Activated CD8-positive, alpha-beta memory T cell treated with anti-CD3 and anti-CD28 coated beads, Interleukin-2, amount 10 ng/mL, durations not matched to agents 7 days and 5 days (primary cell): ENCODE measurements around the gene TRAIP. TPM values are rescaled to one million over a fixed set of nuclear protein-coding genes. Genes with fewer than 3 reads are reported as not detected.
"Not testable (repeated sequence)": the region's sequence is repeated elsewhere in the genome, so short reads cannot be mapped to it uniquely, and the experiment has no call there.

Experiments
- ATAC-seq: fragments of 150-1000 bp; cut with Tn5 transposase; one replicate; pipeline ENCODE4 v1.10.0; 2021; ENCODE audit warnings: moderate library complexity
- CTCF ChIA-PET: fragments of 350-600 bp; sonication (Branson Sonifier 250); formaldehyde crosslinking; loops from one replicate; lab custom pipeline; 2021; ENCODE audit warnings: antibody characterized with exemption; lab: Charles Lee
- DNase-seq: peaks from one replicate; pipeline ENCODE4 v3.0.0-alpha.2; 2020
- H3K27ac Mint-ChIP-seq: one replicate; pipeline ENCODE4 v1.8.0; 2021; ENCODE audit warnings: mild to moderate bottlenecking, mixed read lengths
- H3K27me3 Mint-ChIP-seq: one replicate; pipeline ENCODE4 v1.8.0; 2021; ENCODE audit warnings: mixed read lengths
- H3K36me3 Mint-ChIP-seq: one replicate; pipeline ENCODE4 v1.8.0; 2021; ENCODE audit warnings: mild to moderate bottlenecking, mixed read lengths
- H3K4me1 Mint-ChIP-seq: one replicate; pipeline ENCODE4 v1.8.0; 2021; ENCODE audit warnings: mixed read lengths
- H3K4me3 Mint-ChIP-seq: one replicate; pipeline ENCODE4 v1.8.0; 2021; ENCODE audit warnings: mild to moderate bottlenecking, moderate library complexity, mixed read lengths
- H3K9me3 Mint-ChIP-seq: one replicate; pipeline ENCODE4 v1.8.0; 2022; ENCODE audit warnings: low read depth, mixed read lengths
- total RNA-seq, 2 experiments: library from RNA; stranded (reverse); gene quantifications; one replicate each; pipeline ENCODE4 v1.2.3, GENCODE V29; 2021

Gene TRAIP, protein sequence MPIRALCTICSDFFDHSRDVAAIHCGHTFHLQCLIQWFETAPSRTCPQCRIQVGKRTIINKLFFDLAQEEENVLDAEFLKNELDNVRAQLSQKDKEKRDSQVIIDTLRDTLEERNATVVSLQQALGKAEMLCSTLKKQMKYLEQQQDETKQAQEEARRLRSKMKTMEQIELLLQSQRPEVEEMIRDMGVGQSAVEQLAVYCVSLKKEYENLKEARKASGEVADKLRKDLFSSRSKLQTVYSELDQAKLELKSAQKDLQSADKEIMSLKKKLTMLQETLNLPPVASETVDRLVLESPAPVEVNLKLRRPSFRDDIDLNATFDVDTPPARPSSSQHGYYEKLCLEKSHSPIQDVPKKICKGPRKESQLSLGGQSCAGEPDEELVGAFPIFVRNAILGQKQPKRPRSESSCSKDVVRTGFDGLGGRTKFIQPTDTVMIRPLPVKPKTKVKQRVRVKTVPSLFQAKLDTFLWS
- total RNA-seq = 10 to 100 TPM; 27.3 to 32.0 TPM

DNA sequence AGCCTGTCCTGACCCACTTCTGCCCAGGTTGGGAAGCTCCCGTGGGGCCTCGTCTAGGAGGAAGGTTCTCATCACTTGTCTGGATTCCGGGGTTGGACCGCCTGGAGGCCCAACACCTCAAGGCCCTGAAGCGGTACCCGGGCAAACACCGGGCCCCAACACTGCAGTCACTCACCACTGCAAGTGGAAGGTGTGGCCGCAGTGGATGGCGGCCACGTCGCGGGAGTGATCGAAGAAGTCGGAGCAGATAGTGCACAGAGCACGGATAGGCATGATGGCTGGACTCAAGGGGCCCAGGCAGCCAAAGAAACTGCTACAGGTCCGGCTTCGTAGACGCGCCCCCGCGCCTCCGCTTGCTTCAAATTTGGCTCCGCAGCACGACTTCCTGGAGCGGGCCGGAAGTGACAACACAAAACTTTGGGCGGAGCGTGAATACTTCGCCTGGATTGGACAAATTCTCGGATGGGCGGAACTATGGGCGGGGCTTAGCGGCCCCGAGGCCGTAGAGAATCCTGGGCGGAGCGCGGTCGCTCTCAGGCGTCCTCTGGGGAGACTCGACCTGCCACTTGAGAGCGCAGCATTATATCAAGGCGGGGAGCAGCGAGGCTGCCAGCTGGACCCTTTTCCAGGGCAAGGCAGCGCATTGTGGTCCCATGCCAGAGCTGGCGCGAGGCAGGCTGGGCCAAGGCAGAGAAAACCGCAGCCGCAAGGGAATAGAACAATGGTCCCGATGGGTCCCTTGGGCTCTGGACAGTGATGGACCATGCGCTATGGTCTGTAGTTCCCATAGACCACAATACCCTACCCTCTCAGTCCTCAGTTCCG, at the start of gene TRAIP:
TRAIP (minus strand) TSS at position 384 of the 825 bp plus-strand sequence; CDS start at position 273, 111 bp downstream.
- H3K9me3 Mint-ChIP-seq = no peaks in the 10 kb centered on the region
- DNase-seq (peak; percentile 96), ATAC-seq (peak; percentile 98)
- no peaks in the 10 kb centered on the region for H3K27me3 Mint-ChIP-seq
- peaks cover 22% of the 10 kb centered on the region for H3K4me1 Mint-ChIP-seq
- H3K36me3 Mint-ChIP-seq = peaks cover 4% of the 10 kb centered on the region
- CTCF ChIA-PET = interaction anchor here (1.2 to 4.9 kb wide), 3 partner anchors 17 to 54 kb away, joined by 4 to 25 read pairs (median 14); partner anchors contain the start of gene INKA1
- H3K4me3 Mint-ChIP-seq = peak within 1 kb of the TSS; percentile 97
- peak within 1 kb of the TSS; percentile 92 for H3K27ac Mint-ChIP-seq

DNA sequence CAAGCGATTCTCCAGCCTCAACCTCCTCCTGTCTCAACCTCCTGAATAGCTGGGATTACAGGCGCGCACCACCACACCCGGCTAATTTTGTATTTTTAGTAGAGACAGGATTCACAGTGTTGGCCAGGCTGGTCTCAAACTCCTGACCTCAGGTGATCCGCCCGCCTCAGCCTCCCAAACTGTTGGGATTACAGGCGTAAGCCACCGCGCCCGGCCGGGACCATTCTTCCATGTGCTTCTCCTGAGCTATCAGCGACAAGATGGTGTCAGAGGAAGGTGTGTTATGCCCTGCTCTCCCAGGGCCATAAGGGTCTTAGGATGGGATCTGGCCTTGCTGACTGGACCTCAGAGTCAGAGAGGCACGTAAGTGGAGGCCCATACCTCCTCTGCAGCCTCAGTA, 48.1 kb upstream of the TRAIP start:
- CTCF ChIA-PET = interaction anchor here (0.9 to 4.0 kb wide), 5 partner anchors 9 to 350 kb away, joined by 3 to 25 read pairs (median 3); partner anchors contain the start of genes BSN and INKA1
- H3K36me3 Mint-ChIP-seq, H3K9me3 Mint-ChIP-seq, H3K27me3 Mint-ChIP-seq, DNase-seq, ATAC-seq: not testable (repeated sequence)
- Mint-ChIP-seq H3K4me3 (peak overlapping the region; percentile 96), H3K4me1 (peaks cover 35% of the 10 kb centered on the region), H3K27ac (peak overlapping the region; percentile 93)

DNA sequence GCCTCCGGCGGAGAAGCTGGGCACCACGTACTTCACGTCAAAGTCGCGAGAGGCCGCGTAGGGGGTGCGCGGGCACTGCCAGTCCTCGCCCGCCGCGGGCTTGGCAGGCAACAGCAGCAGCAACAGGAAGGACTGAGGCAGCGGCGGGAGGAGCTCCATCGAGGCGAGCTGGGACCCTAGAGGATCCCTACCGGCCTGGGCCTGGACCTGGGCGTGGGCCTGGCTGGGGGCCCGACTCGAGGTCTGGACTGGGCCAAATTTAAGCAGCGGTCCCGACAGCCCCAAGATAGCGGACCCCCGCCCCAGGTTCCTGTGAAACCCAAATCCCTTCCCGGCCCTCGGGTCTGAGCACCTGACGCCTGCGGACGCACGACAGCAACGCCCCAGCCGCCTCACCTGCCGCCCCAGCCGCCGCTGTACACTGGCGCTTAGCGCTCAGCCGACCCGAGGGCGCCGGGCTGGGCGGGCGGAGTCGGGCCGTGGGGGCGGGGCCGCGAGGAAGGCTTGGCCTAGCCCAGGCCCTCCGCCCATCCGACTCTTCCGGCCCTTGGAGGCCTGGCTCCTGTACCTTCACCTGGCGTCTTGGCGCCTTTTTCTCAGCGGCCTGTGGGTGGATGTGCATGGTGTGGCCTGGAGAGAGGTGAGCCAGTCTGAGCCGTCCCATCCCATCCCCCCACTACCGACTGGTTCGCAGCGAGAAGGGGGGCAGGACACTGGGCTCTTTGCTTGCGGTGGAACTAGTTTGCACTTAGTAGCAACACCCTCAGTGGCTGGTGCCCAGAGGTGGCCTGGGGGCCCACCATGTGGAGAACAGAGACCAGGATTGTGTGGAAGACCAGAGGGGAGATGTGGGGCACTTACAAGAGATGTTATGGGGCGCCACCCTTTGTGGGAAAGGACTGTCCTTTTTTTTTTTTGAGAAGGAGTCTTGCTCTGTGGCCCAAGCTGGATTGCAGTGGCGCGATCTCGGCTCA, 47.4 kb upstream of the TRAIP start, which contains the start of gene MST1R:
MST1R (minus strand) TSS at position 423 of the 974 bp plus-strand sequence; CDS start at position 159, 264 bp downstream.
- no peaks in the 10 kb centered on the region for H3K27me3 Mint-ChIP-seq
- peak within 1 kb of the TSS; percentile 93 for H3K27ac Mint-ChIP-seq
- H3K4me1 Mint-ChIP-seq = peaks cover 35% of the 10 kb centered on the region
- H3K9me3 Mint-ChIP-seq = no peaks in the 10 kb centered on the region
- CTCF ChIA-PET = interaction anchor here (0.7 to 0.9 kb wide), 3 partner anchors 9 to 101 kb away, joined by 3 to 4 read pairs (median 3); partner anchors contain the start of gene INKA1
- ATAC-seq (peak; percentile 99), DNase-seq (peak; percentile 92)
- peak within 1 kb of the TSS; percentile 96 for H3K4me3 Mint-ChIP-seq
- H3K36me3 Mint-ChIP-seq = peaks cover 2% of the 10 kb centered on the region

DNA sequence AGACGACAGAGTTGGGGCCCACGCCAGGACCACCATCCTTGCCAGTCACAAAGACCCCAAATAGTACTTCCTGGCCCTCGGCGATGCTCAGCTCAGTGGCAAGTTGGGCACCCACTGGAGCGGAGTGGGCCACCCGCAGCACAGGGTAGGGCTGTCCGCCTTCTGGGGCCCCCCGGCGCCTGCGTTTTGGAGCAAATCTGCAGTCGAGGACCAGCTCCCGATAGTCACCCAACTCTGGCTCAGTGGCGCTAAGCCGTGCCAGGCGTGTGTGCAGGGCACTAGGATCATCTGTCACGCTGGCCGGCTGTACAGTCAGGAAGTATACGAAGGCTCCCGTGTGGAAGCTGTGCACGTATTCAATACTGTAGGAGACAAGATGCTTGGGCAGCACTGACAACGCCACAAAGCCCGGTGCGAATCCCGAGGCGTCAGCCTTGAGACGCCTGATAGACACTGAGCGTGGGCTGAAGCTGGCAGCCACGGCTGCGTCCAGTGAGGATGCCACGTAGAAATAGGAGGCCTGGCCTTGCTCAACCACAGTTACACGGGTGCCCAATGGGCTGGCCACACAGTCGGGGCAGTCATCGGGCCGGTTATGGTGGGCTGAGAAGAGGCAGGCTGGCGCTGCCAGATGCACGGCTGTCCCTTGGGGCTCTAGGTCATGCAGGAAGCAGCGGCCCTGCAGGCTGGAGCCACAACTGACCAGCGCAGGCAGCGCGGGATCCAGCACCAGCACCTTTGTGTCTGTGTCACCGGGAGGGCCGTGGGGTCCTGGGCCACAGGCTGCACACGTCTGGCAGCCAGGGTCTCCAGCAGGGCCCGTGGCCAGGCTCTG, 46.4 kb upstream of the TRAIP start:
- no peak for DNase-seq
- H3K4me3 Mint-ChIP-seq = peak overlapping the region; percentile 9
- no peaks in the 10 kb centered on the region for H3K9me3 Mint-ChIP-seq
- no peak for ATAC-seq
- H3K36me3 Mint-ChIP-seq = peaks cover 2% of the 10 kb centered on the region
- CTCF ChIA-PET = interaction anchor here (0.6 to 3.0 kb wide), 4 partner anchors 38 to 291 kb away, joined by 3 to 13 read pairs (median 6); partner anchors contain the start of gene INKA1
- no peak overlapping the region for H3K27ac Mint-ChIP-seq
- peaks cover 35% of the 10 kb centered on the region for H3K4me1 Mint-ChIP-seq
- no peaks in the 10 kb centered on the region for H3K27me3 Mint-ChIP-seq

DNA sequence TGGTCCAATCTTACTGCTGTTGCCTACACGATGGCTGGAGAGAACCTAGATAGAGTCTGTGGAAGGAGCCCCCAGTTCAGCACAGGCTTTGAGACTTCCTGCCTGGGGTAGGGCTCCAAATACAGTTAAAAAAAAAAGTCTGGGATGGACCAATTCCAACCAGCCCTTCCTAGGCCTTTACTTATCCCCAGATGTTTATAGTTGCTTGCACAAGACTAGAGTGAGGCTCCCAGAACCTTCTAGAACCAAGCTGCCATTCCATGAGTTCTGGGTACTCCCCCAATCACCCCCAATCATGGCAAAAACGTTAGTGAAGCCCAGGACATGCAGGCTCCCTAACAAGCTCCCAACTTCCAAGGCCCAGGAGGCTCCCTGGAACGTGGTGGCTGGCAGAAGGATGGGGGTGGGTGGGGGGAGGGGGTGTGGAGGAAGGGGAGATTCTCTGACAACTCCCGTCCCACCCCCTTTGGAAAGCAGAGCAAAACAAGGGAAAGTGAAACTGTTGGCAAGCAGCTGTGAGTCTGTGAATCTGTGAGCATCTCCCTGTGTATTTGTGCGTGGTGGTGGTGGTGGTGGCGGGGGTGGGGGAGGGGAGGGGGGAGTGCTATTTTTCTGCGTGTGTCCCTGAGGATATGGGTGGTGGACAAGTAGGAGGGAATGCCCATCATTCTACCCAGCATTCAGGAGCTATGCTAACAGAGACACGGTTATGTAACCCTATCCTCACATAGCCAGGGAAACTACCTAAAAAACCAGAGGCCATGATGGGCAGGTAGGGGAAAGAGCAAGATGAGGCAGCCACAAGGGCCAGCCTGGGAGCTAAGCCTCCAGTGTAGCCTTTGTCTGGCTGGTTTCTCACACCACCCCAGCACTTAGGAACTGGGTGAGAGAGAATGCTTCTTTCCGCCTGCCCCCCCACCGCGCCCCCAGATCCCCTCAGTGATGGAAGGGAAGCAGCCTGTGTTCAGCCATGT, 45.3 kb upstream of the TRAIP start:
- DNase-seq = no peak
- Mint-ChIP-seq H3K27me3 (no peaks in the 10 kb centered on the region), H3K4me1 (peaks cover 31% of the 10 kb centered on the region), H3K36me3 (peaks cover 2% of the 10 kb centered on the region), H3K27ac (no peak overlapping the region), H3K9me3 (no peaks in the 10 kb centered on the region), H3K4me3 (no peak overlapping the region)
- CTCF ChIA-PET = interaction anchor here (0.6 to 3.0 kb wide), 5 partner anchors 37 to 292 kb away, joined by 3 to 13 read pairs (median 4); partner anchors contain the start of gene INKA1
- no peak for ATAC-seq

DNA sequence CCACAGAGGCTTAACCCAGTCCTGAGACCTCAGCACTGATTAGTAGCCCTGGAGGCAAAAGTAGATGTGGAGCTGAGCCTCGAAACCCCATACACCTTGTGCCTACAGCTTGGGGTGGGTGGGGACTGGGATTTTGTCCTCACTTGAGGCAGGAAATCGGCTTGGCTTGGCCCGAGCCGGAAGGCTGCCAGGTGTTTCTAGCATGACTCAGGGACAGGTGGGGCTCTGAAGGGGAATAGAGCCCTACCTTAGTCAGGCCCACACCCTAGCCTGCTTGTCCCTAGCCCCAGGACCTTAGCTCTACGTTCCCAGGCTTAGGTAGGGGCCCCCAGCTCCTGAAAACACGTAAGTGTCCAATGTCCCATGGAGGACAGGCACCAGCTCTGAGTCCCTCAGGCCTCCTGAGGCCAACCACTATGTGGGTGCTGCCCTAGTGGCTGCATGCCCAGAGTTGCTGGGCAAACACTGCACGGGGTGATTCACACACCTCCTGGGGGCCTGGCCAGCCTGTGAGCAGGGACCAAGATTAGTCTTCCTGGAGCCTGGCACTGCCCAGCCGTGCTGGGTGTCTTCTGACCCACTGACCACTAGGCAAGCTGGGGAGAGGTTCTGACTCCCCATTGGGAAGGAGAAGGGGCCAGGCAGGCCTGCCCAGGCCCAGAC, 44.3 kb upstream of the TRAIP start:
- no peak for ATAC-seq
- Mint-ChIP-seq H3K4me3 (no peak overlapping the region), H3K4me1 (peaks cover 21% of the 10 kb centered on the region), H3K27me3 (no peaks in the 10 kb centered on the region), H3K9me3 (no peaks in the 10 kb centered on the region), H3K27ac (no peak overlapping the region), H3K36me3 (peaks cover 2% of the 10 kb centered on the region)
- CTCF ChIA-PET = interaction anchor here (1.0 to 3.0 kb wide), 5 partner anchors 23 to 176 kb away, joined by 3 to 13 read pairs (median 5); partner anchors contain the start of gene INKA1
- no peak for DNase-seq

DNA sequence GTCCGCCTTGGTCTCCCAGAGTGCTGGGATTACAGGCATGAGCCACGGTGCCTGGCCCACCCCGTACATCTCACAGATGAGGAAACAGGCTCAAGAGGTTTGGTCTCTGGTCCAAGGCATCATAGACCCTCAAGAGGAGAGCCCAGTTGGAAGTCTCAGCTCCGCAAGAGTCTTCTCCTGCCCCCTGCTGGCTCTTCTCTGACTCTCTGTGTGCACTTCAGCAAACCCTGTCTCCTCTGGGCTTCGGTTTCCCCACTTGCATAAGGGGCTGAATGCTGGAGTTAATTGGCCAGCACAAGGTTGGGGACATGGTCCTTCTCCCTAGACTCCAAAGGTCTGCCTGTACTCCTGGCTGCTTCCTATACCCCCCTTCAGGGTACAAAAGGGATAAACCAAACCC, 43.5 kb upstream of the TRAIP start:
- CTCF ChIA-PET = interaction anchor here (0.6 to 3.0 kb wide), 4 partner anchors 22 to 1910 kb away, joined by 4 to 13 read pairs (median 5); partner anchors contain the start of gene INKA1
- Mint-ChIP-seq H3K27me3 (no peaks in the 10 kb centered on the region), H3K9me3 (no peaks in the 10 kb centered on the region), H3K36me3 (peaks cover 2% of the 10 kb centered on the region), H3K4me3 (no peak overlapping the region), H3K4me1 (peaks cover 15% of the 10 kb centered on the region), H3K27ac (no peak overlapping the region)
- ATAC-seq = no peak
- no peak for DNase-seq

DNA sequence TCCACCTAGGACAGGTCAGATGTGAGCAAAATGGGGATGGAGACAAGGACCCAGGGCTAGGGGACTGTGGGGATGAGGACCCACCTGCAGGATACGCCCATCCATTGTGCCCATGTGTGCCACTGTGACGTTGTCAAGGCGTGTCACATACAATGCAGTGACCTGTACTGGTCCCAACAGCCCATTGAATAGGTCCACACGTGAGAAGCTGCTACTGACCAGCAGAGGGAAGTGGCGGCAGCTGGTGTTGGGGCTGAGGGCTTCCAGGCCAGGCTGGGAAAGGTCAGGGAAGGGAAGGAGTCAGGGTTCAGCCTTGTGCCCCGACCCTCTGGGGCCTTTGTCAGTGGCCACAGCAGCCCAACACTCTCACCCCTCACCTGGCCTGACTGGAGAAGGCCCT, 42.6 kb upstream of the TRAIP start:
- Mint-ChIP-seq H3K36me3 (peaks cover 1% of the 10 kb centered on the region), H3K27me3 (no peaks in the 10 kb centered on the region), H3K4me3 (no peak overlapping the region), H3K9me3 (no peaks in the 10 kb centered on the region), H3K27ac (no peak overlapping the region), H3K4me1 (peaks cover 8% of the 10 kb centered on the region)
- ATAC-seq = no peak
- CTCF ChIA-PET = no interaction called here
- DNase-seq = no peak

DNA sequence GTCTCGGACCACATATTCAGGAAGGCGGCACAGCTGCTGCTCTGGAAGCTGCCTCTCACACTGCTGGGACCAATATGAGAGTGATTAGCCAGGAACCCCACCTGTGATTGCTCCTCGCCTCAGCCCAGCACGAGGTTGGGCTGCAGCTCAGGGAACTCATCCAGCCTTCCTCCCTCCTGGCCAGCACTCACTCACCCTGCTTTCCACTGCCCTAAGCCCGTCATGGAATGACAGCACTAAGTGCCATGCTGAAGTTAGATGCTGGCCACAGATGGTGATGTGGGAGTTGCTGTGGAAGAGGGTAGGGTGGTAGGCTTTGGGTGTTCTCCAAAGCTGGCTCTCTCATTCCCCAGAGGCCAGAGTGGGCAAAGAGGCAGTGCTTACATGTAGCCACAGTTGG, 40.0 kb upstream of the TRAIP start:
- Mint-ChIP-seq H3K36me3 (no peaks in the 10 kb centered on the region), H3K4me3 (no peak overlapping the region), H3K27ac (no peak overlapping the region), H3K27me3 (no peaks in the 10 kb centered on the region), H3K4me1 (no peaks in the 10 kb centered on the region), H3K9me3 (no peaks in the 10 kb centered on the region)
- CTCF ChIA-PET = no interaction called here
- ATAC-seq = no peak
- DNase-seq = no peak

DNA sequence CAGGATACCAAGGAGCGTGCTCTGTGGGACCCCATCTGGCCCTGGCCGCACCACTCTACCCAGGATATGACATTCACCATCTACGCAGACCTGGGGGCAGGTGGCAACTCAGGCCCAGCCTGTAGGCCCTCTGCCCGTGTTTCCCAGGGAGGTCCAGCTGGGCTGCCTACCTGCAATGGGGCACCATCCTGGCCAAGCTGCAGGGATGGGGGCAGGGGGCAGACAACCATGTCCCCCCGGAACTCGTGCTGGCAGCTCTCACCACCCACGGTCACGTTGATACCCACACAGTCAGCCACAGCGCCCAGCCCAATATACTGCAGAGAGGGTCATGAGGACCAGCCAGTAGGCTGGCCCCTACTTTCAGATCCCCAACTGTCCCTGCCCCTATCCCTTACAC, 39.4 kb upstream of the TRAIP start:
- H3K27ac Mint-ChIP-seq = no peak overlapping the region
- H3K4me1 Mint-ChIP-seq = no peaks in the 10 kb centered on the region
- no peaks in the 10 kb centered on the region for H3K36me3 Mint-ChIP-seq
- ATAC-seq (no peak), DNase-seq (no peak)
- H3K9me3 Mint-ChIP-seq = no peaks in the 10 kb centered on the region
- CTCF ChIA-PET = interaction anchor here (1.1 kb wide), 1 partner anchor 48 kb away, joined by 3 read pairs; no protein-coding TSS in a partner anchor
- H3K27me3 Mint-ChIP-seq = no peaks in the 10 kb centered on the region
- H3K4me3 Mint-ChIP-seq = no peak overlapping the region
